Measurements from ENCODE around the gene S1PR1. TPM values are rescaled to one million over a fixed set of nuclear protein-coding genes. Genes with fewer than 3 reads are reported as not detected.

The S1PR1 gene
- total and polyA plus RNA-seq, 2 of the 13 experiments (the other 11 are each of a cell fraction or from before 2014, with no cell fraction given): not detected

- TF ChIP-seq ZNF7 (CRISPR knock-in tag; IDR thresholded peaks at IDR 0.05) (no peak), KDM3A (CRISPR knock-in tag; IDR thresholded peaks at IDR 0.05; ENCODE audit: low read depth) (no peak), HNF4A (CRISPR knock-in tag; IDR thresholded peaks at IDR 0.05) (no peak), TAF15 (IDR thresholded peaks at IDR 0.05; ENCODE audit: low read depth, low read length, poor library complexity, severe bottlenecking) (no peak), MEF2D (CRISPR knock-in tag; IDR thresholded peaks at IDR 0.05) (no peak)
Observed at GRCh38 chr1:101220906-101221305, 15.9 kb upstream of the S1PR1 start (continued).

GRCh38 chr1:101221945-101222429 lies 14.8 kb upstream of the S1PR1 start:
- in situ Hi-C loops (cut with HindIII; ENCODE audit: extremely low pct_ligation_motif_present, low pct_unique_long_range_greater_than_20kb): no loop called here
- Histone ChIP-seq H3K9me3 (ENCODE audit: low read length) (no peaks in the 10 kb centered on the region), H3K79me2 (ENCODE audit: insufficient read depth, low read length) (no peaks in the 10 kb centered on the region), H3K27ac (ENCODE audit: extremely low read length, insufficient read depth, low read length) (no peak overlapping the region), H3K27me3 (ENCODE audit: control insufficient read depth in 1 of 2, insufficient read depth in 2 of 2, low read length in 2 of 2) (no peaks in the 10 kb centered on the region), H3K4me2 (ENCODE audit: low read depth, low read length) (no peak overlapping the region), H3K4me3 (replicated peaks in 1 of 3; ENCODE audit: insufficient read depth in 1 of 3, low read depth in 2 of 3, low read length in 3 of 3) (no peak overlapping the region), H4K20me1 (ENCODE audit: insufficient read depth, low read length) (no peaks in the 10 kb centered on the region), H3K4me1 (ENCODE audit: insufficient read depth, low read length) (no peaks in the 10 kb centered on the region), H3K36me3 (replicated peaks in 1 of 2; ENCODE audit: control insufficient read depth in 1 of 2, insufficient read depth in 2 of 2, low read length in 2 of 2) (no peaks in the 10 kb centered on the region), H2AFZ (ENCODE audit: low read length) (no peak overlapping the region), H3K9ac (ENCODE audit: insufficient read depth, low read depth, low read length) (no peak overlapping the region)
- FAIRE-seq (no peak), ATAC-seq (no peak), DNase-seq (ENCODE audit: low spot score) (no peak)
- TF ChIP-seq ZNF136 (CRISPR knock-in tag; IDR thresholded peaks at IDR 0.05; ENCODE audit: low read depth): no peak
- no peak for TF ChIP-seq BRF2 (CRISPR knock-in tag; IDR thresholded peaks at IDR 0.05)
- TF ChIP-seq ZFP62 (CRISPR knock-in tag; IDR thresholded peaks at IDR 0.05): no peak
- whole genome bisulfite sequencing (ENCODE audit: low lambda C conversion rate): 80% methylated on average over 1 of the region's 1 CpG
- no TSS peak for BruUV-seq (replicated peaks)
- ChIA-PET CTCF (ENCODE audit: low intra/inter-chr PET ratio, low total read pairs) (no interaction called here), POLR2A (no interaction called here)
- intact Hi-C loops (cut with micrococcal nuclease; ENCODE audit: unreplicated experiment): no loop called here
